GM12878 (cell line): ENCODE data around the gene BDNF. TPM values are rescaled to one million over a fixed set of nuclear protein-coding genes. Genes with fewer than 3 reads are reported as not detected.

Experiments
- BCL11A ChIP-seq: IDR thresholded peaks from 2 replicates; pipeline ENCODE4 v1.6.1; 2011; ENCODE audit warnings: low read depth, low read length
- BHLHE40 ChIP-seq, 2 experiments: fragments of 450-650 bp in 1 of 2; IDR thresholded peaks; 2 replicates each; pipeline ENCODE4 v1.6.1; 2011 to 2017; ENCODE audit warnings: low read depth in 2 of 2, borderline replicate concordance in 1 of 2, improper control_type of control experiment in 1 of 2, low read length in 1 of 2, mild to moderate bottlenecking in 1 of 2
- EGR1 ChIP-seq, 2 experiments: IDR thresholded peaks; 1 replicate in 1 of 2; 2 replicates in 1 of 2; pipeline ENCODE4 v1.6.1; 2011 to 2012; ENCODE audit warnings: low read depth in 2 of 2, low read length in 2 of 2, borderline replicate concordance in 1 of 2, mild to moderate bottlenecking in 1 of 2, moderate library complexity in 1 of 2
- FOXM1 ChIP-seq: IDR thresholded peaks from 2 replicates; pipeline ENCODE4 v1.6.1; 2012; ENCODE audit warnings: low read depth, mild to moderate bottlenecking, inconsistent platforms, low read length, moderate library complexity
- PAX5 ChIP-seq: IDR thresholded peaks from 2 replicates; pipeline ENCODE4 v1.6.1; 2011; ENCODE audit warnings: low read depth, low read length, borderline replicate concordance
- STAT3 ChIP-seq: IDR thresholded peaks from 2 replicates; pipeline ENCODE4 v1.6.1; 2011; ENCODE audit warnings: low read depth, low read length, improper control_type of control experiment
- SUPT20H ChIP-seq: IDR thresholded peaks from 2 replicates; pipeline ENCODE4 v1.6.1; 2011; ENCODE audit warnings: low read depth, mild to moderate bottlenecking, low read length, moderate library complexity, borderline replicate concordance; ENCODE audit not compliant: control insufficient read depth
- TCF12 ChIP-seq: IDR thresholded peaks from 2 replicates; pipeline ENCODE4 v1.6.1; 2011; ENCODE audit warnings: low read depth, mild to moderate bottlenecking, low read length
- USF1 ChIP-seq: IDR thresholded peaks from 2 replicates; pipeline ENCODE4 v1.6.1; 2011; ENCODE audit warnings: borderline replicate concordance, low read depth, mild to moderate bottlenecking, moderate library complexity, mixed read lengths, low read length; ENCODE audit not compliant: insufficient read depth; ENCODE audit errors: extremely low read length
- ZNF24 ChIP-seq: fragments of 450-650 bp; IDR thresholded peaks from 2 replicates; pipeline ENCODE4 v1.6.1; 2017; ENCODE audit warnings: antibody characterized with exemption, mild to moderate bottlenecking
- polyA plus RNA-seq, 11 experiments: library from polyadenylated mRNA; depleted of rRNA in 4 of 11; unstranded in 6 of 11; stranded (reverse) in 5 of 11; fragments of >200 nt; fragmentation: Nextera tagmentation in 4 of 11; fragmentation: Illumina TruSeq in 1 of 11; extraction: Ambion mirVana in 4 of 11; extraction: Trizol in 1 of 11; gene quantifications; 1 replicate in 1 of 11; 2 replicates in 10 of 11; pipeline versions ENCODE4 v1.2.1 to v1.2.3, GENCODE V29; 2011 to 2016; ENCODE audit warnings: inconsistent platforms in 2 of 11, missing spikeins in 2 of 11, low read depth in 1 of 11
- total RNA-seq, 4 experiments: library from RNA; depleted of rRNA in 3 of 4; stranded (reverse); fragments of >200 nt in 3 of 4; fragmentation: Illumina TruSeq in 1 of 4; extraction: Trizol in 1 of 4; gene quantifications; 2 replicates each; pipeline versions ENCODE4 v1.2.1 to v1.2.3, GENCODE V29; 2013 to 2021
- TF ChIP-seq, protein P1 (sequence below): fragments of 450-650 bp; IDR thresholded peaks from 2 replicates; pipeline ENCODE4 v1.6.1; 2018; ENCODE audit warnings: borderline replicate concordance, mild to moderate bottlenecking; ENCODE audit not compliant: partially characterized antibody

BDNF gene
- total and polyA plus RNA-seq, 10 of the 15 experiments (the other 5 are each of a cell fraction or from before 2014, with no cell fraction given): 0.02 to 0.24 (median 0.06) TPM; not detected in 2

DNA sequence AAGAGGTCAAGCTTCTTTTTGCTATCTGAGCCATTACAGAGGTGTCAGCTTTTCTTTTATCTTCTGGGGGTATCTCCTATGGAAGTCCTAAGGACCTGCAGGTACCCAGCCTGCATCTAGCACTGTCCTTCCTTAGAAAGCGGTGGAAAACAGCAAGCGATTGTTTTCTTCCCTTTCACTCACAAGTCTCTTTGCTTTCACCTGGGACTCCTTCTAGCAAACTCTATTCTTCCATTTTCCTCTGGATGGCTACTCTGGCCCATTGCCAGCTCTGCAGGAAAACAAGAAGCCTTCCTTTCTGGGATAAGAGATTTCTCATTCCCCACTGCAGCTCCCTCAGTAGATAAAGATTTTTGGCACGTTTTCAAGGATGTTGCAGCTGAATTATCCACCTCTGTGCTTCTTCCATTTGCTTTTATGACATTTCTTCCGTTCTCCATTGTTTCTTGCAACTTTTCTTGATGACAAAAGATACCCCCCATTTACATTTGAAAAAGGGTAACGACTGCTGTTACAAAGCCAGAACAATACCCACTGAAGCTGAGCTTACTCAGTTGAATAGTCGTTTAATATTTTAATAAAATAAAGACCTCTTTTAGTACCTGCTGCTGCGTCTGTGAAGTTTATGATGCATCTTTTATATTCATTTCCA is 40.2 kb upstream of the BDNF start (continued):
- TF ChIP-seq, protein P1, sequence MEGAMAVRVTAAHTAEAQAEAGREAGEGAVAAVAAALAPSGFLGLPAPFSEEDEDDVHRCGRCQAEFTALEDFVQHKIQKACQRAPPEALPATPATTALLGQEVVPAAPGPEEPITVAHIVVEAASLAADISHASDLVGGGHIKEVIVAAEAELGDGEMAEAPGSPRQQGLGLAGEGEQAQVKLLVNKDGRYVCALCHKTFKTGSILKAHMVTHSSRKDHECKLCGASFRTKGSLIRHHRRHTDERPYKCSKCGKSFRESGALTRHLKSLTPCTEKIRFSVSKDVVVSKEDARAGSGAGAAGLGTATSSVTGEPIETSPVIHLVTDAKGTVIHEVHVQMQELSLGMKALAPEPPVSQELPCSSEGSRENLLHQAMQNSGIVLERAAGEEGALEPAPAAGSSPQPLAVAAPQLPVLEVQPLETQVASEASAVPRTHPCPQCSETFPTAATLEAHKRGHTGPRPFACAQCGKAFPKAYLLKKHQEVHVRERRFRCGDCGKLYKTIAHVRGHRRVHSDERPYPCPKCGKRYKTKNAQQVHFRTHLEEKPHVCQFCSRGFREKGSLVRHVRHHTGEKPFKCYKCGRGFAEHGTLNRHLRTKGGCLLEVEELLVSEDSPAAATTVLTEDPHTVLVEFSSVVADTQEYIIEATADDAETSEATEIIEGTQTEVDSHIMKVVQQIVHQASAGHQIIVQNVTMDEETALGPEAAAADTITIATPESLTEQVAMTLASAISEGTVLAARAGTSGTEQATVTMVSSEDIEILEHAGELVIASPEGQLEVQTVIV: no peak
- TF ChIP-seq BHLHE40 (IDR thresholded peaks at IDR 0.05; ENCODE audit: borderline replicate concordance in 1 of 2, low read depth in 2 of 2, low read length in 1 of 2): no peak
- no peak for TF ChIP-seq TCF12
- no peak for TF ChIP-seq EGR1 (IDR thresholded peaks at IDR 0.05; ENCODE audit: borderline replicate concordance in 1 of 2, low read depth in 2 of 2, low read length in 2 of 2)
- no peak for TF ChIP-seq SUPT20H
- no peak for TF ChIP-seq STAT3
- no peak for TF ChIP-seq ZNF24
- no peak for TF ChIP-seq USF1
- TF ChIP-seq PAX5: no peak
- no peak for TF ChIP-seq BCL11A
- TF ChIP-seq FOXM1: no peak
- TF ChIP-seq, all 136 proteins: peak for 0
